Uterus (tissue), 4 donors: ENCODE data around the gene CYP11A1. TPM values are rescaled to one million over a fixed set of nuclear protein-coding genes. Genes with fewer than 3 reads are reported as not detected.

ENCODE experiments used
- DNase-seq, 2 donors: peaks; one replicate each; pipeline ENCODE4 v3.0.0-alpha.2; 2019 to 2020
- H3K27ac ChIP-seq, 2 donors: fragments of 200-600 bp; sonication (generic); 1 replicate in 1 of 2; 2 replicates in 1 of 2; pipeline ENCODE4 v1.5.1; 2016 to 2018
- H3K27me3 ChIP-seq, 2 donors: fragments of 200-600 bp; sonication (generic); one replicate each; pipeline ENCODE4 v1.5.1; 2018 to 2019; ENCODE audit warnings: control low read depth in 1 of 2
- H3K36me3 ChIP-seq, 2 donors: fragments of 200-600 bp; sonication (generic); one replicate each; pipeline ENCODE4 v1.5.1; 2019; ENCODE audit warnings: control low read depth in 1 of 2
- H3K4me1 ChIP-seq, 2 donors: fragments of 200-600 bp; sonication (generic); one replicate each; pipeline ENCODE4 v1.5.1; 2018 to 2019; ENCODE audit warnings: control low read depth in 1 of 2
- H3K4me3 ChIP-seq, 2 donors: fragments of 200-600 bp; sonication (generic); 1 replicate in 1 of 2; 2 replicates in 1 of 2; pipeline ENCODE4 v1.5.1; 2018 to 2019; ENCODE audit warnings: mild to moderate bottlenecking in 1 of 2
- H3K9me3 ChIP-seq, 2 donors: fragments of 200-600 bp; sonication (generic); one replicate each; pipeline ENCODE4 v1.5.1; 2019; ENCODE audit warnings: control low read depth in 1 of 2
- CTCF ChIP-seq, 4 experiments: fragments of 200-600 bp in 2 of 4; fragments of 450-650 bp in 2 of 4; sonication (generic) in 2 of 4; IDR thresholded peaks; one replicate each; pipeline ENCODE4 v1.5.1; 2016 to 2019; ENCODE audit warnings: antibody characterized with exemption in 4 of 4, mild to moderate bottlenecking in 2 of 4, moderate library complexity in 1 of 4
- POLR2A ChIP-seq, 2 donors: fragments of 450-650 bp; IDR thresholded peaks; one replicate each; pipeline ENCODE4 v1.6.1; 2016; ENCODE audit warnings: antibody characterized with exemption in 2 of 2, mild to moderate bottlenecking in 1 of 2, moderate library complexity in 1 of 2
- intact Hi-C: fragments of 100-400 bp; cut with DNase I; formaldehyde crosslinking; loops from one replicate; pipeline ENCODE4 v1.15.1; 2023; ENCODE audit warnings: low total_unique reads
- total RNA-seq, 4 donors: library from RNA; depleted of rRNA in 3 of 4; stranded (reverse); fragments of >200 nt in 3 of 4; gene quantifications; one replicate each; pipeline versions ENCODE4 v1.1.0 to v1.2.4, GENCODE V29; 2014 to 2023
- donor health status: DM: yes; HTN: yes; CAD: no.

CYP11A1 gene
- total RNA-seq, 4 donors from 2014 or later = 1.1 to 2.3 TPM; not detected in 2

GRCh38 chr15:74340150-74340549 lies 27.3 kb downstream of the CYP11A1 start:
- Histone ChIP-seq H3K9me3 (no peaks in the 10 kb centered on the region), H3K36me3 (no peaks in the 10 kb centered on the region), H3K4me1 (no peaks in the 10 kb centered on the region), H3K4me3 (no peak overlapping the region), H3K27me3 (no peaks in the 10 kb centered on the region), H3K27ac (no peak overlapping the region)
- no peak for DNase-seq
- intact Hi-C loops = no loop called here
- TF ChIP-seq CTCF (IDR thresholded peaks at IDR 0.05) (no peak), POLR2A (IDR thresholded peaks at IDR 0.05) (no peak)

- no peaks in the 10 kb centered on the region for H3K4me1 ChIP-seq
- no peaks in the 10 kb centered on the region for H3K9me3 ChIP-seq
- DNase-seq = no peak
- H3K27me3 ChIP-seq = no peaks in the 10 kb centered on the region
- intact Hi-C loops = no loop called here
- no peak overlapping the region for H3K27ac ChIP-seq
- TF ChIP-seq POLR2A (IDR thresholded peaks at IDR 0.05) (no peak), CTCF (IDR thresholded peaks at IDR 0.05) (no peak)
- H3K4me3 ChIP-seq = no peak overlapping the region
- H3K36me3 ChIP-seq = no peaks in the 10 kb centered on the region
Observed at GRCh38 chr15:74339371-74339770, 28.1 kb downstream of the CYP11A1 start.

GRCh38 chr15:74338676-74339075 lies 28.8 kb downstream of the CYP11A1 start:
- TF ChIP-seq POLR2A (IDR thresholded peaks at IDR 0.05) (no peak), CTCF (IDR thresholded peaks at IDR 0.05) (no peak)
- no peaks in the 10 kb centered on the region for H3K4me1 ChIP-seq
- H3K9me3 ChIP-seq = no peaks in the 10 kb centered on the region
- no peak overlapping the region for H3K27ac ChIP-seq
- DNase-seq = no peak
- intact Hi-C loops = no loop called here
- H3K4me3 ChIP-seq = no peak overlapping the region
- H3K36me3 ChIP-seq = no peaks in the 10 kb centered on the region
- H3K27me3 ChIP-seq = no peaks in the 10 kb centered on the region

- intact Hi-C loops = no loop called here
- Histone ChIP-seq H3K9me3 (no peaks in the 10 kb centered on the region), H3K27ac (no peak overlapping the region), H3K4me3 (no peak overlapping the region), H3K36me3 (no peaks in the 10 kb centered on the region), H3K27me3 (no peaks in the 10 kb centered on the region), H3K4me1 (no peaks in the 10 kb centered on the region)
- no peak for DNase-seq
- TF ChIP-seq CTCF (IDR thresholded peaks at IDR 0.05) (no peak), POLR2A (IDR thresholded peaks at IDR 0.05) (no peak)
Observed at GRCh38 chr15:74337607-74338211, 29.7 kb downstream of the CYP11A1 start.

- no peak for DNase-seq
- Histone ChIP-seq H3K27ac (no peak overlapping the region), H3K4me3 (no peak overlapping the region), H3K36me3 (no peaks in the 10 kb centered on the region), H3K9me3 (no peaks in the 10 kb centered on the region), H3K4me1 (no peaks in the 10 kb centered on the region), H3K27me3 (no peaks in the 10 kb centered on the region)
- TF ChIP-seq POLR2A (IDR thresholded peaks at IDR 0.05) (no peak), CTCF (IDR thresholded peaks at IDR 0.05) (no peak)
- intact Hi-C loops = no loop called here
Observed at GRCh38 chr15:74337146-74337545, 30.3 kb downstream of the CYP11A1 start.
